ENCODE data around the gene FOXP1. TPM values are rescaled to one million over a fixed set of nuclear protein-coding genes. Genes with fewer than 3 reads are reported as not detected.
A peak's percentile ranks its signal among the peaks of the same experiment; 100 is the strongest.

Gene FOXP1
- total and polyA plus RNA-seq, 2 donors = 26.1 to 42.3 TPM

DNA sequence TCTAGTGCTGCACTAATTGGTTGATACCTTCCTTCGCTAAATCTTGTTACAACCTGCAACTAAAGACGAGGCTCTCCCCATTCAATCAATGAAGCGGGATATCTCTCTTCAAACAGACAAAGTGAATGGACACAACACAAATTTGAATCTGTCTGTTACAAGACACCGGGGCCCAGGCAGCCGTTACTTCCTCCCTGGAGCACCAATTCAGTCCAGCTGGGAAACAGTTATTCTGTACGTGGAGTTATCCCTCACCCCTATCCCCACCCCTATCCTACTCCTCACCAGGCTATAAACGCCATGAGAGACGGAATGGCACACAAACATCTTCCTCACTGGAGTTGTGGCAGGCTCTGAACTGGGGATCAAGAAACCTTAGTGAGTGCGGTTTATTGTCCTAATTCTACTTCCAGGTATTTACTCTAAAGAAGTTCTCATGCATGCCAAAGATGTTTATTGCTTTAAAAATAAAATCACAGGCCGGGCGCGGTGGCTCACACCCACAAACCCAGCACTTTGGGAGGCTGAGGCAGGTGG lies 181.8 kb downstream of the FOXP1 start:
- Histone ChIP-seq H3K9me3 (ENCODE audit: control insufficient read depth in 2 of 2, insufficient read depth in 1 of 2, low read length in 1 of 2) (no peaks in the 10 kb centered on the region), H3K4me1 (ENCODE audit: control insufficient read depth in 2 of 2, insufficient read depth in 2 of 2, low read length in 2 of 2) (peaks cover 8% of the 10 kb centered on the region in 2 donors), H3K4me3 (ENCODE audit: low read length in 2 of 2) (no peak overlapping the region), H3K36me3 (ENCODE audit: control insufficient read depth in 2 of 2, insufficient read depth in 2 of 2, low read length in 1 of 2) (peaks cover 0 to 3% of the 10 kb centered on the region in 2 donors), H3K27me3 (ENCODE audit: control insufficient read depth in 2 of 2, insufficient read depth in 1 of 2, low read length in 1 of 2) (no peaks in the 10 kb centered on the region), H3K27ac (ENCODE audit: low read depth in 1 of 2, low read length in 1 of 2) (no peak overlapping the region)
- 93% methylated on average over 12 of the region's 12 CpGs for WGBS
- DNase-seq (ENCODE audit: low read depth in 6 of 9, low spot score in 9 of 9) = no peak

DNA sequence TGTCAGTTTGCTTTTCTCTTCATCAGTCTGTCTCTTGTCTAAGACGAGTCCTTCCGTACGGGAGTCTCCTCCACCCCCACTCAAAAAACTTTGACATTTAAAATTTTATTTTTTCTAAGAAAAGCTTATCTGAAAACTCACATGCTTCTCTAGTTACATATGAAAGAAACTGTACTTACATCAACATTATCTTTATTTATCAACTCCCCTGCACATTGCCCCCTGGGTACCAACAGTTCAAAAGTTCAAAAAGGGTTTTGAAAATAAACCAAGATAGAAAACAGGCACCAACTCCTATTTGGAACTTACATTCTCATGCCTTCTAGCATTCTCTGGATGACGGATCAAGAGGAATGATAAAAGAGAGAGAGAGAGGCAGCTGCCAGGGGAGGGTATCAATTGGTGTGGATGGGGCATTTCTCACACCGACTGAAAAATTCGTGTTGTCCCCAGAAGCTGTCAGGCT lies 182.5 kb downstream of the FOXP1 start:
- no peak overlapping the region for H3K4me3 ChIP-seq (ENCODE audit: low read length in 2 of 2)
- H3K9me3 ChIP-seq (ENCODE audit: control insufficient read depth in 2 of 2, insufficient read depth in 1 of 2, low read length in 1 of 2) = no peaks in the 10 kb centered on the region

DNA sequence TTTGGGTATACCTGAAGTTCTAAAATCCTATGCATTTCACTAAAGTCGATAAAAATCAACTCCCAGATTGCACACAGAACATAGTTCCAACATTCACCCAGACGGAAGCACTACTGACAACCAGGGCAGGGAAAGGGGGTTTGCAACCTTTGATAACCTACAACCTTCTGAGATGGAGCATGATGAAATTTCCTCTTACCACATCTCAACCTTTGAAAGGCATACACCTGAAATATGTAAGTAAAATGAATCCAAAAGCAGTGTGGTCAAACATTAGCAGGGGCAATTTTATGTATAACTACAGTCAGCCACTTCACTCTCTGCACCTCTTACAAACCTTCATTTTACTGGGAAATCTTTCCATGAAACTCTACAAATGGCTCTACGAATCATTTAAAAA lies 184.1 kb downstream of the FOXP1 start:
- H3K4me3 ChIP-seq (ENCODE audit: low read length in 2 of 2) = no peak overlapping the region
- WGBS = 88% methylated on average over 3 of the region's 3 CpGs
- no peak for DNase-seq (ENCODE audit: low read depth in 6 of 9, low spot score in 9 of 9)
- H3K27ac ChIP-seq (ENCODE audit: low read depth in 1 of 2, low read length in 1 of 2) = peak overlapping the region in 1 of 2 donors; percentile 5
- no peaks in the 10 kb centered on the region for H3K9me3 ChIP-seq (ENCODE audit: control insufficient read depth in 2 of 2, insufficient read depth in 1 of 2, low read length in 1 of 2)
- no peaks in the 10 kb centered on the region for H3K27me3 ChIP-seq (ENCODE audit: control insufficient read depth in 2 of 2, insufficient read depth in 1 of 2, low read length in 1 of 2)
- peaks cover 11 to 14% of the 10 kb centered on the region in 2 donors for H3K4me1 ChIP-seq (ENCODE audit: control insufficient read depth in 2 of 2, insufficient read depth in 2 of 2, low read length in 2 of 2)
- H3K36me3 ChIP-seq (ENCODE audit: control insufficient read depth in 2 of 2, insufficient read depth in 2 of 2, low read length in 1 of 2) = no peaks in the 10 kb centered on the region

More for the DNA sequence above, 182.5 kb downstream of the FOXP1 start:
- Histone ChIP-seq H3K27me3 (ENCODE audit: control insufficient read depth in 2 of 2, insufficient read depth in 1 of 2, low read length in 1 of 2) (no peaks in the 10 kb centered on the region), H3K4me1 (ENCODE audit: control insufficient read depth in 2 of 2, insufficient read depth in 2 of 2, low read length in 2 of 2) (peaks cover 8 to 12% of the 10 kb centered on the region in 2 donors), H3K36me3 (ENCODE audit: control insufficient read depth in 2 of 2, insufficient read depth in 2 of 2, low read length in 1 of 2) (peaks cover 0 to 3% of the 10 kb centered on the region in 2 donors), H3K27ac (ENCODE audit: low read depth in 1 of 2, low read length in 1 of 2) (peak overlapping the region; percentile 31 to 33)
- WGBS = 80% methylated on average over 6 of the region's 6 CpGs
- DNase-seq (ENCODE audit: low read depth in 6 of 9, low spot score in 9 of 9) = no peak

DNA sequence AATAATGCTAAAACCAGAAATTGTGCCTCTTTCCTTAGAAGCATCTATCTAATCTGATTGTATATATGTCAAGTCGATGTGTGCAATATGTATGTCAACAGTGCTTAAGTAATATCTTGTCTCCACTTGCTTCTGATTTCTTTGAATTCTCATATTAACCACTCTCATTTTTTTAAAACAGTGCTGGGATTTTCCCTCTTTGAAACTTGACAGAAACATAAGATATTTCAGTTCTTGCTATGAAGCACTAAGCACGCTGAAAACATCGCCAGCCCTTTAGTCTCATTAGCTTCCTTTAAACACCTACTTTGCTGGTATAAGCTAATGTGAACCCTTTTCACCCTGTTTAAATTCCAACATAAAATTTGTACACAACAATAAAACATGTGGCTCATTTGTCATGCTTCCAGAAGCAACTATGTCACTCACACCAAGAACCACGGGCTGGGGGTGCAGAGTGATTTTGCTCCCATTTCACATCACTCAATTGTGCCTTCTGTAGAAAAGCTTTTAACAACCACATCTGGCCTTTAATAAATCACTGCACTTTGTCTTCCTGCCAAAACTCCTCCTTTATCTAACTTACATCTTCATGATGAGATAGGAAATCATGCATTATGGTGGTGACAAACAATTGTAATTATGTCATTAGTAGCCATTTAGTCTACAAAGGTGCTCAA lies 185.2 kb downstream of the FOXP1 start:
- peaks cover 11 to 14% of the 10 kb centered on the region in 2 donors for H3K4me1 ChIP-seq (ENCODE audit: control insufficient read depth in 2 of 2, insufficient read depth in 2 of 2, low read length in 2 of 2)
- DNase-seq (ENCODE audit: low read depth in 6 of 9, low spot score in 9 of 9) = peak in 1 of 9 donors; percentile 55
- WGBS = 70% methylated on average over 4 of the region's 4 CpGs
- H3K36me3 ChIP-seq (ENCODE audit: control insufficient read depth in 2 of 2, insufficient read depth in 2 of 2, low read length in 1 of 2) = no peaks in the 10 kb centered on the region
- peak overlapping the region in 1 of 2 donors; percentile 70 for H3K27ac ChIP-seq (ENCODE audit: low read depth in 1 of 2, low read length in 1 of 2)
- no peak overlapping the region for H3K4me3 ChIP-seq (ENCODE audit: low read length in 2 of 2)
- no peaks in the 10 kb centered on the region for H3K27me3 ChIP-seq (ENCODE audit: control insufficient read depth in 2 of 2, insufficient read depth in 1 of 2, low read length in 1 of 2)
- H3K9me3 ChIP-seq (ENCODE audit: control insufficient read depth in 2 of 2, insufficient read depth in 1 of 2, low read length in 1 of 2) = no peaks in the 10 kb centered on the region

GRCh38 chr3:71397726-71398125 lies 185.8 kb downstream of the FOXP1 start:
- Histone ChIP-seq H3K4me1 (ENCODE audit: control insufficient read depth in 2 of 2, insufficient read depth in 2 of 2, low read length in 2 of 2) (peaks cover 7 to 14% of the 10 kb centered on the region in 2 donors), H3K27me3 (ENCODE audit: control insufficient read depth in 2 of 2, insufficient read depth in 1 of 2, low read length in 1 of 2) (no peaks in the 10 kb centered on the region), H3K4me3 (ENCODE audit: low read length in 2 of 2) (no peak overlapping the region), H3K36me3 (ENCODE audit: control insufficient read depth in 2 of 2, insufficient read depth in 2 of 2, low read length in 1 of 2) (no peaks in the 10 kb centered on the region), H3K27ac (ENCODE audit: low read depth in 1 of 2, low read length in 1 of 2) (peak overlapping the region in 1 of 2 donors; percentile 70), H3K9me3 (ENCODE audit: control insufficient read depth in 2 of 2, insufficient read depth in 1 of 2, low read length in 1 of 2) (no peaks in the 10 kb centered on the region)
- 85% methylated on average over 2 of the region's 2 CpGs for WGBS
- DNase-seq (ENCODE audit: low read depth in 6 of 9, low spot score in 9 of 9) = no peak

GRCh38 chr3:71397046-71397445 lies 186.5 kb downstream of the FOXP1 start:
- DNase-seq (ENCODE audit: low read depth in 6 of 9, low spot score in 9 of 9) = peak in 1 of 9 donors; percentile 50

GRCh38 chr3:71395927-71396695 lies 187.4 kb downstream of the FOXP1 start:
- WGBS = 90% methylated on average over 7 of the region's 7 CpGs
- H3K4me1 ChIP-seq (ENCODE audit: control insufficient read depth in 2 of 2, insufficient read depth in 2 of 2, low read length in 2 of 2) = peaks cover 13 to 19% of the 10 kb centered on the region in 2 donors
- H3K9me3 ChIP-seq (ENCODE audit: control insufficient read depth in 2 of 2, insufficient read depth in 1 of 2, low read length in 1 of 2) = no peaks in the 10 kb centered on the region
- H3K27ac ChIP-seq (ENCODE audit: low read depth in 1 of 2, low read length in 1 of 2) = peak overlapping the region in 1 of 2 donors; percentile 2
- H3K27me3 ChIP-seq (ENCODE audit: control insufficient read depth in 2 of 2, insufficient read depth in 1 of 2, low read length in 1 of 2) = no peaks in the 10 kb centered on the region
- DNase-seq (ENCODE audit: low read depth in 6 of 9, low spot score in 9 of 9) = no peak
- no peak overlapping the region for H3K4me3 ChIP-seq (ENCODE audit: low read length in 2 of 2)
- H3K36me3 ChIP-seq (ENCODE audit: control insufficient read depth in 2 of 2, insufficient read depth in 2 of 2, low read length in 1 of 2) = no peaks in the 10 kb centered on the region

More at GRCh38 chr3:71397046-71397445, 186.5 kb downstream of the FOXP1 start:
- H3K36me3 ChIP-seq (ENCODE audit: control insufficient read depth in 2 of 2, insufficient read depth in 2 of 2, low read length in 1 of 2) = no peaks in the 10 kb centered on the region
- no peak overlapping the region for H3K4me3 ChIP-seq (ENCODE audit: low read length in 2 of 2)
- H3K27ac ChIP-seq (ENCODE audit: low read depth in 1 of 2, low read length in 1 of 2) = peak overlapping the region in 1 of 2 donors; percentile 70
- no peaks in the 10 kb centered on the region for H3K27me3 ChIP-seq (ENCODE audit: control insufficient read depth in 2 of 2, insufficient read depth in 1 of 2, low read length in 1 of 2)
- WGBS = 68% methylated on average over 5 of the region's 5 CpGs
- peaks cover 7 to 14% of the 10 kb centered on the region in 2 donors for H3K4me1 ChIP-seq (ENCODE audit: control insufficient read depth in 2 of 2, insufficient read depth in 2 of 2, low read length in 2 of 2)
- no peaks in the 10 kb centered on the region for H3K9me3 ChIP-seq (ENCODE audit: control insufficient read depth in 2 of 2, insufficient read depth in 1 of 2, low read length in 1 of 2)

- Histone ChIP-seq H3K4me3 (ENCODE audit: low read length in 2 of 2) (no peak overlapping the region), H3K9me3 (ENCODE audit: control insufficient read depth in 2 of 2, insufficient read depth in 1 of 2, low read length in 1 of 2) (no peaks in the 10 kb centered on the region), H3K27ac (ENCODE audit: low read depth in 1 of 2, low read length in 1 of 2) (no peak overlapping the region), H3K36me3 (ENCODE audit: control insufficient read depth in 2 of 2, insufficient read depth in 2 of 2, low read length in 1 of 2) (no peaks in the 10 kb centered on the region), H3K27me3 (ENCODE audit: control insufficient read depth in 2 of 2, insufficient read depth in 1 of 2, low read length in 1 of 2) (no peaks in the 10 kb centered on the region), H3K4me1 (ENCODE audit: control insufficient read depth in 2 of 2, insufficient read depth in 2 of 2, low read length in 2 of 2) (peaks cover 18 to 22% of the 10 kb centered on the region in 2 donors)
- 96% methylated on average over 3 of the region's 3 CpGs for WGBS
- DNase-seq (ENCODE audit: low read depth in 6 of 9, low spot score in 9 of 9) = no peak
Measured at GRCh38 chr3:71395470-71395869, 188.1 kb downstream of the FOXP1 start.

GRCh38 chr3:71393745-71394144 lies 189.8 kb downstream of the FOXP1 start:
- Histone ChIP-seq H3K4me1 (ENCODE audit: control insufficient read depth in 2 of 2, insufficient read depth in 2 of 2, low read length in 2 of 2) (peaks cover 23 to 31% of the 10 kb centered on the region in 2 donors), H3K27ac (ENCODE audit: low read depth in 1 of 2, low read length in 1 of 2) (no peak overlapping the region), H3K4me3 (ENCODE audit: low read length in 2 of 2) (no peak overlapping the region), H3K9me3 (ENCODE audit: control insufficient read depth in 2 of 2, insufficient read depth in 1 of 2, low read length in 1 of 2) (no peaks in the 10 kb centered on the region), H3K36me3 (ENCODE audit: control insufficient read depth in 2 of 2, insufficient read depth in 2 of 2, low read length in 1 of 2) (no peaks in the 10 kb centered on the region), H3K27me3 (ENCODE audit: control insufficient read depth in 2 of 2, insufficient read depth in 1 of 2, low read length in 1 of 2) (no peaks in the 10 kb centered on the region)
- WGBS = 98% methylated on average over 2 of the region's 2 CpGs
- no peak for DNase-seq (ENCODE audit: low read depth in 6 of 9, low spot score in 9 of 9)
